Stimulated activated CD8-positive, alpha-beta memory T cell treated with anti-CD3 and anti-CD28 coated beads, Interleukin-7, amount 100 ng/mL, for 48 hours (primary cell): Measurements from ENCODE around the gene APBA2.
A peak's percentile ranks its signal among the peaks of the same experiment; 100 is the strongest.

Source experiments
- DNase-seq, 2 donors: peaks; one replicate each; pipeline ENCODE4 v3.0.0-alpha.2; 2020; ENCODE audit warnings: low read depth in 1 of 2; ENCODE audit errors: extremely low read depth in 1 of 2

APBA2 gene

DNA sequence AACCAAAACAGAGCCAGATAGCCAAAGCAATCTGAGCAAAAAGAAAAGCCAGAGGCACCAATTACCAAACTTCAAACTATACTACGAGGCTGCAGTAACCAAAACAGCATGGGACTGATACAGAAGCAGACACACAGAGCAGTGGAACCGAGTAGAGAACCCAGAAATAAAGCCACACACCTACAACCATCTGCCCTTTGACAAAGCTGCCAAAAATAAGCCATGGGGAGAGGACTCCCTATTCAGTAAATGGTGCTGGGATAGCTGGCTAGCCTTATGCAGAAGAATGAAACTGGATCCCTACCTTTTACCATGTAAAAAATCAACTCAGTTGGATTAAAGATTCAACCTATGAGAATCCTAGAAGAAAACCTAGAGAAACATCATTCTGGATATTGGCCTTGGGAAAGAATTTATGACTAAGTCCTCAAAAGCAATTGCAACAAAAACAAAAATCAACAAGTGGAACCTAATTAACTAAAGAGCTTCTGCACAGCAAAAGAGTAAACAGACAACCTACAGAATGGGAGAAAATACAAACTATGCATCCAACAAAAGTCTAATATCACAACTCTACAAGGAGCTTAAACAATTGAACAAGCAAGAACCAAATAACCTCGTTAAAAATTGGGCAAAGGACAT lies 95.1 kb downstream of the APBA2 start:
- no peak for DNase-seq

DNA sequence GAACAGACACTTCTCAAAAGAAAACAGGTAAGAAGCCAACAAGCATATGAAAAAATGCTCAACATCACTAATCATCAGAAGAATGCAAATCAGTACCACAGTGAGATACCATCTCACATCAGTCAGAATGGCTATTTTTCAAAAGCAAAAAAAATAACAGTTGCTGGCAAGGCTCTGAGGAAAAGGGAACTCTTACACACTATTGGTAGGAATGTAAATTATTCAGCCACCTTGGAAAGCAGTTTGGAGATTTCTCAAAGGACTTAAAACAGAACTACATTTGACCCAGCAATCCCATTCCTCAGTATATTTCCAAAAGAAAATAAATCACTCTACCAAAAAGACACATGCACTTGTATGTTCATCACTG lies 95.6 kb downstream of the APBA2 start:
- no peak for DNase-seq

GRCh38 chr15:28981921-28982320 lies 96.1 kb downstream of the APBA2 start:
- DNase-seq: no peak

DNA sequence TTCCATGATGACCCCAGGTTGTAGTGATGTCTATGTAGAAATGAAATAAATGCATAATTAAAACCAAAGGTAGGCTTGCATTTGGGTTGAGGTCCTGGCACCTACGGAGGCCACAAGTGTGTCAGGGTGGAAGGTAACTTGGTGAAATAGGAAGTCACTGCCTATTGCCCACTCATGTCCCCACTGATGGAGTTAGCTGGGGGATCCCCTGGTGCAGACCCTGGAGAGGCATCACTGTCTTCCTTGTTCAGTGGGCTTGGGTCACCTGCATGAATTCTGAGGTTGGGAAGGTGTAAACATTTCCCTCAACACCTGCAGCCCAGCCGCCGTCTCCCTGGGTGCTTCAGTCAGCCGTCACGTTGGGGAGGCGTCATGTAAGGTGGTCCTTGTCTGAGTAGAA lies 97.1 kb downstream of the APBA2 start:
- no peak for DNase-seq

- DNase-seq: no peak
Observed at GRCh38 chr15:28983432-28984311, 97.9 kb downstream of the APBA2 start.

- DNase-seq: no peak
Observed at GRCh38 chr15:28984421-28985315, 98.9 kb downstream of the APBA2 start.

- DNase-seq: no peak
Observed at GRCh38 chr15:28985316-28985645, 99.5 kb downstream of the APBA2 start.

DNA sequence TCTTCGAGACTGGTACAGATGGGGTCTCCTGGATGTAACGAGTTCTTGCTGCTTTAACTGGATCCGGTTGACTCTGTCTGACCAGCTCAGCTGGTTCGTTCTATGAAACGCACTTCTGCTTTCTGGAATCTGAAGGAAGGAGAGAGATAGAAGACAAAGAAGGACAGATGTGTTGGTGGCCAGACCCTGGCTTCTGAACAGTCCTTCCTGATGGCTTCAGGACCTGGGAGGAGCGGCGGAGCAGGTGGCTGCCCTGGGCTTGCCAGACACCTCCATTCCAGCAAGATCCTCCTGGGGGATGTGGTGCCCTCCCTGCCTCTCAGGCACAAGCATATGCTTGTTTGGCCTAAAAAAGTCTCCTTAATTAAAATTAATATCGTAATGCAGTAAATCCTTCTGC lies 99.9 kb downstream of the APBA2 start:
- no peak for DNase-seq

- no peak for DNase-seq
Observed at GRCh38 chr15:28986108-28986507, 100.3 kb downstream of the APBA2 start.

- DNase-seq: no peak
Observed at GRCh38 chr15:28986726-28987125, 101.0 kb downstream of the APBA2 start.

DNA sequence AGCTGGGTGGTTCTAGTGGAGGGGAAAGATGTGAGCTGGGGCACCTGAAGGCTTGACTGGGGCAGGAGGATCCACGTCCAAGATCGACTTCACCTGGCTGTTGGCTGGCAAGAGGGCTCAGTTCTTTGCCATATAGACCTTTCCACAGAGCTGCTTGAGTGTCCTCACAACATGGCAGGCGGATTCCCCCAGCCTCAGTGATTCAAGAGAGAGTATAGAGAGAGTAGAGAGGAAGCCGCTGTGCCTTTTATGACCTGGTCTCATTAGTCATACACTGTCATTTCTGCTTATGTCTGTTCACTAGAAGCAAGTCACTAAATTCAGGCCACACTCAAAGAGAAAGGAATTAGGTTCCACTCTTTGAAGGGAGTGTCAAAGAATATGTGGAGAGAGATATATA lies 101.6 kb downstream of the APBA2 start:
- no peak for DNase-seq

DNA sequence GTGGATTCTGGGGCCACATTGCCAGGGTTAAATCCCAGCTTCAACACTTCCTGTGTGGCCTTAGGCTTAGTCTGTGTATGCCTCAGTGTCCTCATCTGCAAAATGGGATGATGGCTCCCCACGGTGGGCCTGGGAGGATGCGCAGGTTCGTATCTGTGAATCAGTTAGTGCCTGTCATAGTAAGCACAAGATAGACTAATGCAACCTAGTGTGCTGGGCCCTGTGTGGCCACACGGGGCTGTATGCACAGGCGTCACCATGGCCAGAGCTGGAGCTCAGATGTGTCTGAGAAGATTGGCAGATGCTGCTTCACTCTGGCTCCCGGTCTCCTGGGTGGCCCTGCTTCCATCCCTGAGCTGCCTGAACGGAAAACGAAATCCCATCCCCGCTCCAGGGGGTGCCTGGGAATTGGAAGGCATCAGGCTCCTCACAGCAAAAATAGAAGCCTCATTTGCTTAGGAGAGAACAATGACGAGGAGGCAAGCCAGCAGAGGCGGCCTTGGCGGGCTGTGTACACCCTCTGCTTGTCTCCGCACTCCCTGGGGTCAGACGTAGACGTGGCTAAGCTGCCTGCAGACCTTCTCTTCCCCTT lies 103.6 kb downstream of the APBA2 start:
- DNase-seq: no peak

GRCh38 chr15:28989896-28990295 lies 104.1 kb downstream of the APBA2 start:
- DNase-seq: no peak

DNA sequence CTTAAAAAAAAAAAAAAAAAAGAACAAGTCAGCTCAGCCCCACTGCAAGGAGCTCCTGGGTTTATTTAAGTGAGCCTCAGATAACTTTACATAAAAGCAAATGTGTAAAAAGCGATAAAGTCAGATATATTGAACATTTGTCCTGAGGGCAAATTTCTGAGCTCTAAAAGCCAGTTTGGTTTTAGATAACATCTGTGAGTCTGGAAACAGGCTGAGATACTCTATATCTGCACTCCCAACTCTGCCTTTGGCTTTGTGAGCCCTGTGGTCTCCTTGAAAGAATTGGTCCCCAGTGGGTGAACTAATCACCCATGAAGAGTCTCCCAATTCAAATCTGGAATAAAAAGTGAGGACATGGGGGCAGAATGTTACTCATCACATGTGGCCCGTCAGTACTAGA lies 104.6 kb downstream of the APBA2 start:
- DNase-seq: no peak

DNA sequence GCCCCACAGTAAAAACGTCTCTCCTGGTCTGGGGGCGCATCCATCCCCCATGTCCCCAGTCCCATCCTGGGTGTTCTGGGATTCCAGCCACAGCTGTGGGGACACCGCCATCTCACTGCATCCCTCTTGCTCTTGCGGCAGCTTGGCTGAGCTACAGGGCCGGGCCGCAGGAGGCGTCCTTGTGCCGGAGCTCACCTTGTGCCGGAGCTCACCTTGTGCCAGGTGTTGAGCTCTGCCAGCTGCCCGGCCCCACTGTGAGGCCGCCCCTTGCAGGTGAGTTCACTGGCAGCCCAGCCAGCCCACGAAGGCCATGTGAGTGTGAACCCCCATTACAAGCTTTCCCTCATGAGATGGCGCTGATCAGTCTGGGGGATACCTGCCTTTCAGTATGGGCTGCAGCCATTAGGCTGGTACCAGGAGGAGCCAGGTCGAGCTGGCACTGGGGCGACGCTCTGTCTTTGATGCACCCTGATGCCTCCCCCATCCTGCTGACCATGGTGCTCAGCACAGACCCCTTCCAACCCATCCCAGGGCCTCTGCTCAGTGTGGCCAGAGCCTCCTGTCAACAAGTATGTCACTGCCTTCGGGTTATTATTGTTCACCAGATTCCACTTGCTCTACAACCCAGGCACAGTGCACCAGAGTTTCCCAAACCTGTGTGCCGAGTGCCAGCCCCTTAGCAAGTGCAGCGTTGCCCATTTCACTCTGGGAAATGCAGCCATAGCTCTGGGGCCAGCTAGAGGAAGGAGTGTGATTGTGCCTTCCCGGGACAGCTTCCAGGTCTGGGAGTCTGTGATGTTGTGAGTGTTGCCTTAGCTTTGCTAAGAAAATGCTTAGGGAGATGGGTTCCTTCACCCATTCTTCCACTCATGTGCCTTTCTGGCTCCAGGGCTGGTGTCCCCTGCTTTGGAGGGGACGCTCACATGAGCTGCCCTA lies 105.7 kb downstream of the APBA2 start:
- DNase-seq: no peak

- DNase-seq: no peak
Observed at GRCh38 chr15:28992336-28992864, 106.6 kb downstream of the APBA2 start.

DNA sequence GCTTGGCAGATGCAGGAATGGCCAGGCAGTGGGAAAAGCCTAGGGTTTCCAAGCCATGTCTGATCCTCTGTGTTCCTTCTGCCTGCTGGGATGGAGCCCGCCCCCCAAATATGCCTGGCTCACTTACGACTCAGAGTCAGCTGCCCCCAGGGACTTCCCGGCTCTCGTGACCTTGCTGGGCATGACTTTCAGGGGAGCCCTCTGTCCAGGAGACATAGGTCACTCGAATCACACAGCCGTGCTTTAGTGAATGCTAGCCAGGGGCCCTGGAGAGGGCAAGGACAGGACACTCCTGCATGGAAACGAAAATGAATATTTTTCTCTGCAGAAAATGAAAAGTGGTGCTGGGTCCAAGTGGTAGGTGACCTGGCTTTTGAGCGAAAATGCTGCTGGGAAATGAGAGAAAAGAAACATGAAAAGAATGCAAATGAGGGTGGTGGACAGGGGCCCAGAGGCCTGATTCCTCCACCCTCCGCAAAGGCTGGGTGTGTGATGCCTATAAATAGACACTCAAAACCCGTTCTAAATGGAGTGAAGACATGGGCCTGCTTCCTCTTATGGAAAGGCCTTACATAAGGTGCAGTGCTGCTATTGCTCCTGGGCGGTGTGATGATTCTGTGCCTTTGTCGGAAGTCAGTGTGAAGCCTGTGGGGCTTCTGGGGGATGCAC lies 107.4 kb downstream of the APBA2 start:
- DNase-seq: no peak

DNA sequence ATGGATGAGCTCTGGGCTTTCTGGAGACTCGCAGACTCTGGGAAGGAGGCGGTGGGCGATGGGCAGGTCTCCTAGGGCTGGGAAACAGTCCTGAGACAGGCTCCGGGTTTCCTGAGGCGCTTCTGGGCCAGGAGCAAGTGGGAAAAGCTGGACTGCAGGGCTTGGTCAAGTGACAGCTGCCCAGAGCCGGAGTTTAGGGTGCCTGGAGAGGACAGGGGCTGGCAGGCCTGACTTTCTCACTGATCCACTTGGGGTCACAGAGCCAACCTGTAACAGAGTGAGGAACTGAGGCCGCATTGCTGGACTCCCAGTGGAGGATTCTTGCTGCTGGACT lies 107.9 kb downstream of the APBA2 start:
- no peak for DNase-seq

- DNase-seq: peak; percentile 30 to 50
Observed at GRCh38 chr15:28994142-28994830, 108.5 kb downstream of the APBA2 start.
